Cardiac muscle cell (in vitro differentiated cells and primary cell): Measurements from ENCODE around the gene PDHX. TPM values are rescaled to one million over a fixed set of nuclear protein-coding genes. Genes with fewer than 3 reads are reported as not detected.

ENCODE experiments used
- DNase-seq, 2 donors: peaks; one replicate each; pipeline versions ENCODE4 v3.0.0 to v3.0.0-alpha.2; 2010 to 2017; ENCODE audit warnings: low read depth in 1 of 2, low spot score in 1 of 2
- H3K27ac ChIP-seq: fragments of 200-600 bp; sonication (generic); 2 replicates; pipeline ENCODE4 v1.5.1; 2016
- H3K27me3 ChIP-seq: fragments of 200-600 bp; sonication (generic); 2 replicates; pipeline ENCODE4 v1.6.0; 2016; ENCODE audit warnings: control low read depth
- H3K36me3 ChIP-seq: fragments of 200-600 bp; sonication (generic); 2 replicates; pipeline ENCODE4 v1.5.1; 2016; ENCODE audit warnings: control low read depth
- H3K4me1 ChIP-seq: fragments of 200-600 bp; sonication (generic); 2 replicates; pipeline ENCODE4 v1.8.1; 2017; ENCODE audit warnings: low read depth, mild to moderate bottlenecking, mixed run types
- H3K4me3 ChIP-seq: fragments of 200-600 bp; sonication (generic); 2 replicates; pipeline ENCODE4 v1.5.1; 2016; ENCODE audit warnings: mild to moderate bottlenecking
- H3K9me3 ChIP-seq: fragments of 200-600 bp; sonication (generic); 2 replicates; pipeline ENCODE4 v1.5.1; 2017; ENCODE audit warnings: low read depth, mild to moderate bottlenecking, control low read depth
- CTCF ChIP-seq: IDR thresholded peaks from 2 replicates; pipeline ENCODE4 v1.5.1; 2012; ENCODE audit warnings: low read depth, mild to moderate bottlenecking, low read length
- polyA plus RNA-seq: library from polyadenylated mRNA; unstranded; fragments of >200 nt; fragmentation: Nextera tagmentation; extraction: Ambion mirVana; gene quantifications from 2 replicates; pipeline ENCODE4 v1.2.1, GENCODE V29; 2016
- total RNA-seq: library from RNA; depleted of rRNA; stranded (reverse); fragments of >200 nt; gene quantifications from 2 replicates; pipeline ENCODE4 v1.2.3, GENCODE V29; 2016

Gene PDHX
- total and polyA plus RNA-seq, 2 experiments from 2014 or later, result 69.9 to 87.1 TPM

GRCh38 chr11:34963351-34963750 lies 46.9 kb downstream of the PDHX start:
- H3K4me1 ChIP-seq, result peaks cover 5% of the 10 kb centered on the region
- DNase-seq, result no peak
- H3K4me3 ChIP-seq, result no peak overlapping the region
- H3K36me3 ChIP-seq, result peaks cover 21% of the 10 kb centered on the region
- H3K9me3 ChIP-seq, result no peaks in the 10 kb centered on the region
- no peak for TF ChIP-seq CTCF
- no peak overlapping the region for H3K27ac ChIP-seq
- H3K27me3 ChIP-seq, result no peaks in the 10 kb centered on the region

- peaks cover 5% of the 10 kb centered on the region for H3K4me1 ChIP-seq
- H3K27ac ChIP-seq, result no peak overlapping the region
- no peaks in the 10 kb centered on the region for H3K27me3 ChIP-seq
- no peak for DNase-seq
- peaks cover 27% of the 10 kb centered on the region for H3K36me3 ChIP-seq
- H3K4me3 ChIP-seq, result no peak overlapping the region
- TF ChIP-seq CTCF, result no peak
- H3K9me3 ChIP-seq, result no peaks in the 10 kb centered on the region
These were observed 48.4 kb downstream of the PDHX start for GRCh38 chr11:34964610-34965331.

- no peak for DNase-seq
- Histone ChIP-seq H3K36me3 (peaks cover 38% of the 10 kb centered on the region), H3K4me1 (no peaks in the 10 kb centered on the region), H3K27ac (no peak overlapping the region), H3K9me3 (no peaks in the 10 kb centered on the region), H3K27me3 (no peaks in the 10 kb centered on the region), H3K4me3 (no peak overlapping the region)
- no peak for TF ChIP-seq CTCF
These were observed 52.4 kb downstream of the PDHX start for GRCh38 chr11:34968862-34969261.

- DNase-seq, result no peak
These were observed 53.6 kb downstream of the PDHX start for GRCh38 chr11:34970033-34970432.

GRCh38 chr11:34970480-34970879 lies 54.1 kb downstream of the PDHX start:
- no peaks in the 10 kb centered on the region for H3K9me3 ChIP-seq
- peaks cover 43% of the 10 kb centered on the region for H3K36me3 ChIP-seq
- no peaks in the 10 kb centered on the region for H3K4me1 ChIP-seq
- no peak for TF ChIP-seq CTCF
- H3K4me3 ChIP-seq, result no peak overlapping the region
- no peak for DNase-seq
- H3K27me3 ChIP-seq, result no peaks in the 10 kb centered on the region
- no peak overlapping the region for H3K27ac ChIP-seq

More at GRCh38 chr11:34970033-34970432, 53.6 kb downstream of the PDHX start:
- Histone ChIP-seq H3K27me3 (no peaks in the 10 kb centered on the region), H3K36me3 (peaks cover 43% of the 10 kb centered on the region), H3K4me1 (no peaks in the 10 kb centered on the region), H3K27ac (no peak overlapping the region), H3K4me3 (no peak overlapping the region), H3K9me3 (no peaks in the 10 kb centered on the region)
- TF ChIP-seq CTCF, result no peak
